K562 (cell line): Measurements from ENCODE around the gene SLC12A6. TPM values are rescaled to one million over a fixed set of nuclear protein-coding genes. Genes with fewer than 3 reads are reported as not detected.

Experiments
- ATAC-seq: fragments of 200-7000 bp; cut with Tn5 transposase; 3 replicates; pipeline ENCODE4 v1.9.1; 2020; ENCODE audit warnings: moderate library complexity
- BruUV-seq: library from RNA; stranded (reverse); fragments of 400-500 nt; replicated peaks from 2 replicates; lab custom pipeline; 2021; lab: Mats Ljungman, UMichigan
- CTCF ChIA-PET: fragments of 300-600 bp; formaldehyde crosslinking; extraction: SDS; loops from one replicate; lab custom pipeline; 2021; ENCODE audit warnings: low intra/inter-chr PET ratio; lab: Yijun Ruan, JAX
- POLR2A ChIA-PET: fragments of 300-600, 350-650 bp; sonication (Branson Sonifier 250); formaldehyde crosslinking; extraction: SDS; loops from one replicate; lab custom pipeline; 2021; ENCODE audit warnings: antibody characterized with exemption, inconsistent platforms; lab: Yijun Ruan, JAX
- DNase-seq, 4 experiments: peaks; one replicate each; pipeline versions ENCODE4 v3.0.0 to v3.0.0-alpha.2; 2011 to 2018; ENCODE audit warnings: low spot score in 3 of 4, mixed read lengths in 3 of 4; ENCODE audit errors: extremely low read depth in 1 of 4
- FAIRE-seq: peaks from 2 replicates; lab custom pipeline; 2011; peaks lifted over from hg19 to GRCh38; lab: Jason Lieb, UNC
- H2AFZ ChIP-seq: 2 replicates; pipeline ENCODE4 v1.6.0; 2011; ENCODE audit warnings: low read depth, low read length, control low read depth, inconsistent platforms
- H3K27ac ChIP-seq: fragments of 200-600 bp; 3 replicates; pipeline ENCODE4 v1.8.0; 2011; ENCODE audit warnings: low read depth, mild to moderate bottlenecking, control low read depth, inconsistent platforms, low read length, moderate library complexity, mixed read lengths; ENCODE audit errors: extremely low read depth
- H3K27me3 ChIP-seq, 2 experiments: fragments of 300-600 bp in 1 of 2; 2 replicates in 1 of 2; 3 replicates in 1 of 2; pipeline versions ENCODE4 v1.6.0 to v1.8.0; 2011; ENCODE audit warnings: inconsistent platforms in 2 of 2, low read length in 2 of 2, mild to moderate bottlenecking in 1 of 2, mixed read lengths in 1 of 2, moderate library complexity in 1 of 2; ENCODE audit not compliant: control insufficient read depth in 2 of 2, insufficient read depth in 2 of 2
- H3K36me3 ChIP-seq: fragments of 300-600 bp; 3 replicates; pipeline ENCODE4 v1.8.0; 2011; ENCODE audit warnings: mild to moderate bottlenecking, low read length, inconsistent platforms; ENCODE audit not compliant: control insufficient read depth, insufficient read depth
- H3K4me1 ChIP-seq, 2 experiments: fragments of 200-600 bp in 1 of 2; replicated peaks in 1 of 2; 2 replicates in 1 of 2; 3 replicates in 1 of 2; pipeline versions ENCODE4 v1.5.1 to v1.8.0; 2011; ENCODE audit warnings: inconsistent platforms in 2 of 2, low read length in 2 of 2, mild to moderate bottlenecking in 1 of 2, mixed read lengths in 1 of 2, moderate library complexity in 1 of 2; ENCODE audit not compliant: control insufficient read depth in 2 of 2, insufficient read depth in 2 of 2
- H3K4me2 ChIP-seq: 2 replicates; pipeline ENCODE4 v1.6.1; 2011; ENCODE audit warnings: low read length, control low read depth, inconsistent platforms, mixed read lengths; ENCODE audit not compliant: insufficient read depth
- H3K4me3 ChIP-seq: fragments of 200-600 bp; sonication (generic), shearing (Covaris generic); 2 replicates; pipeline ENCODE4 v1.5.1; 2016; ENCODE audit warnings: control low read depth, inconsistent platforms
- H3K79me2 ChIP-seq: fragments of 200-600 bp; 3 replicates; pipeline ENCODE4 v1.8.0; 2011; ENCODE audit warnings: low read length, inconsistent platforms; ENCODE audit not compliant: control insufficient read depth, insufficient read depth
- H3K9ac ChIP-seq, 2 experiments: 2 replicates each; pipeline versions ENCODE4 v1.6.0 to v1.6.1; 2011; ENCODE audit warnings: low read depth in 2 of 2, low read length in 2 of 2, control low read depth in 1 of 2, inconsistent platforms in 1 of 2, mild to moderate bottlenecking in 1 of 2, mixed read lengths in 1 of 2; ENCODE audit not compliant: insufficient read depth in 1 of 2
- H3K9me1 ChIP-seq: one replicate; pipeline ENCODE4 v1.6.0; 2011; ENCODE audit warnings: inconsistent platforms, mild to moderate bottlenecking, low read length, moderate library complexity; ENCODE audit not compliant: control insufficient read depth, insufficient read depth
- H3K9me3 ChIP-seq: replicated peaks from 2 replicates; pipeline ENCODE4 v1.5.1; 2011; ENCODE audit warnings: low read depth, low read length, inconsistent platforms; ENCODE audit not compliant: control insufficient read depth, insufficient read depth
- H4K20me1 ChIP-seq: replicated peaks from 2 replicates; pipeline ENCODE4 v1.6.1; 2011; ENCODE audit warnings: low read length, inconsistent platforms, mixed read lengths; ENCODE audit not compliant: control insufficient read depth, insufficient read depth
- CBX5 ChIP-seq: IDR thresholded peaks from 2 replicates; pipeline ENCODE4 v1.6.1; 2014; ENCODE audit warnings: low read depth, borderline replicate concordance
- ETV5 ChIP-seq: sonication (generic); formaldehyde crosslinking; IDR thresholded peaks from 2 replicates; pipeline ENCODE4 v1.4.0; 2020; ENCODE audit warnings: low read depth, mild to moderate bottlenecking, missing genetic modification reagents
- HMGXB4 ChIP-seq: sonication (generic); formaldehyde crosslinking; IDR thresholded peaks from 2 replicates; pipeline ENCODE4 v1.8.1; 2023; ENCODE audit warnings: mild to moderate bottlenecking, missing genetic modification reagents
- ILK ChIP-seq: fragments of 450-650 bp; IDR thresholded peaks from 2 replicates; pipeline ENCODE4 v1.6.1; 2016; ENCODE audit warnings: missing genetic modification characterization, low read depth, mild to moderate bottlenecking, missing compliant biosample characterization, moderate library complexity, borderline replicate concordance
- MCM5 ChIP-seq: fragments of 450-650 bp; IDR thresholded peaks from 2 replicates; pipeline ENCODE4 v1.6.1; 2016; ENCODE audit warnings: low read depth
- PHB ChIP-seq: fragments of 250-450 bp; sonication (Bioruptor Pico); IDR thresholded peaks from 2 replicates; pipeline ENCODE4 v1.5.0; 2021
- POLR2B ChIP-seq: fragments of 450-650 bp; IDR thresholded peaks from 2 replicates; pipeline ENCODE4 v1.6.1; 2018; ENCODE audit warnings: low read depth; ENCODE audit not compliant: partially characterized antibody
- PREB ChIP-seq: sonication (generic); formaldehyde crosslinking; IDR thresholded peaks from 2 replicates; pipeline ENCODE4 v1.8.1; 2023; ENCODE audit warnings: mild to moderate bottlenecking, missing genetic modification reagents
- RBFOX2 ChIP-seq: fragments of 200-400 bp; formaldehyde crosslinking; IDR thresholded peaks from 2 replicates; pipeline ENCODE4 v1.6.1; 2017; ENCODE audit warnings: low read depth, mild to moderate bottlenecking, low read length, moderate library complexity
- RBM15 ChIP-seq: fragments of 200-400 bp; formaldehyde crosslinking; IDR thresholded peaks from 2 replicates; pipeline ENCODE4 v1.6.1; 2018; ENCODE audit warnings: mild to moderate bottlenecking, low read length, moderate library complexity; ENCODE audit not compliant: insufficient read depth
- ZNF140 ChIP-seq: fragments of 250-450 bp; sonication (Bioruptor Pico); IDR thresholded peaks from 2 replicates; pipeline ENCODE4 v1.8.0; 2021; ENCODE audit warnings: moderate library complexity, mild to moderate bottlenecking, inconsistent platforms
- ZNF584 ChIP-seq: fragments of 200-800 bp; sonication (Bioruptor generic); IDR thresholded peaks from 2 replicates; pipeline ENCODE4 v1.6.1; 2016; ENCODE audit warnings: low read depth, mild to moderate bottlenecking, missing genetic modification characterization, missing compliant biosample characterization
- WGBS: fragments of 100-300 bp; shearing (Covaris generic); methylation state at CpG from one replicate; pipeline ENCODE4 v1.1.6; 2016; ENCODE audit warnings: low coverage, mixed read lengths; ENCODE audit not compliant: insufficient coverage; ENCODE audit errors: missing lambda C conversion rate; 5-methylcytosine and 5-hydroxymethylcytosine counted together
- in situ Hi-C: fragments of 300-500 bp; cut with MboI; formaldehyde crosslinking; loops from 4 replicates; pipeline ENCODE4 v1.15.0; 2018; ENCODE audit warnings: inconsistent platforms, mixed read lengths
- intact Hi-C: fragments of 100-400 bp; cut with micrococcal nuclease; formaldehyde crosslinking; loops from 2 replicates; pipeline ENCODE4 v1.14.2; 2022
- polyA plus RNA-seq, 8 experiments: library from polyadenylated mRNA; depleted of rRNA in 4 of 8; stranded (reverse) in 5 of 8; unstranded in 3 of 8; fragments of >200 nt; fragmentation: Nextera tagmentation in 2 of 8; fragmentation: Illumina TruSeq in 1 of 8; extraction: Ambion mirVana in 2 of 8; extraction: Trizol in 1 of 8; gene quantifications; 2 replicates each; pipeline versions ENCODE4 v1.2.1 to v1.2.3, GENCODE V29; 2011 to 2014; ENCODE audit warnings: inconsistent platforms in 1 of 8, missing spikeins in 1 of 8
- total RNA-seq, 7 experiments: library from RNA; depleted of rRNA in 6 of 7; stranded (reverse); fragments of >200 nt in 6 of 7; fragmentation: Illumina TruSeq in 2 of 7; extraction: Trizol in 2 of 7; gene quantifications; 2 replicates each; pipeline versions ENCODE4 v1.2.1 to v1.2.3, GENCODE V29; 2011 to 2021; ENCODE audit warnings: low replicate concordance in 1 of 7
- TF ChIP-seq, protein P1 (sequence below): IDR thresholded peaks from 2 replicates; pipeline ENCODE4 v1.6.1; 2011; ENCODE audit not compliant: insufficient read length; ENCODE audit errors: extremely low read depth
- TF ChIP-seq, protein P2 (sequence below): fragments of 450-650 bp; IDR thresholded peaks from 2 replicates; pipeline ENCODE4 v1.7.0; 2016; ENCODE audit warnings: borderline replicate concordance

Gene SLC12A6
- total and polyA plus RNA-seq, 9 of the 15 experiments (the other 6 are each of a cell fraction or from before 2014, with no cell fraction given), result 1.4 to 16.4 (median 6.7) TPM

GRCh38 chr15:34243226-34243625, 94.4 kb downstream of the SLC12A6 start:
- Histone ChIP-seq H3K4me1 (no peaks in the 10 kb centered on the region; a peak in 1 of 5 replicates), H3K9ac (no peak overlapping the region), H3K79me2 (no peaks in the 10 kb centered on the region), H4K20me1 (no peaks in the 10 kb centered on the region), H3K27me3 (no peaks in the 10 kb centered on the region), H3K4me3 (no peak overlapping the region), H2AFZ (no peak overlapping the region), H3K9me1 (no peaks in the 10 kb centered on the region), H3K9me3 (no peaks in the 10 kb centered on the region), H3K4me2 (no peak overlapping the region), H3K36me3 (peaks cover 7% of the 10 kb centered on the region), H3K27ac (no peak overlapping the region)
- BruUV-seq, result no TSS peak
- WGBS, result 48% methylated on average over 3 of the region's 3 CpGs
- FAIRE-seq (no peak), DNase-seq (no peak), ATAC-seq (no peak)
- in situ Hi-C loops, result no loop called here
- CTCF ChIA-PET, result no interaction called here
- intact Hi-C loops, result loop anchor here (5.0 kb wide), 1 partner anchor 94 kb away; the partner anchor contains the start of gene SLC12A6
- POLR2A ChIA-PET, result interaction anchor here (0.7 to 0.9 kb wide), 3 partner anchors 10 to 117 kb away, joined by 3 to 4 read pairs (median 3); no protein-coding TSS in a partner anchor
- TF ChIP-seq RBM15, result no peak
- TF ChIP-seq RBFOX2, result no peak
- TF ChIP-seq, protein P1, sequence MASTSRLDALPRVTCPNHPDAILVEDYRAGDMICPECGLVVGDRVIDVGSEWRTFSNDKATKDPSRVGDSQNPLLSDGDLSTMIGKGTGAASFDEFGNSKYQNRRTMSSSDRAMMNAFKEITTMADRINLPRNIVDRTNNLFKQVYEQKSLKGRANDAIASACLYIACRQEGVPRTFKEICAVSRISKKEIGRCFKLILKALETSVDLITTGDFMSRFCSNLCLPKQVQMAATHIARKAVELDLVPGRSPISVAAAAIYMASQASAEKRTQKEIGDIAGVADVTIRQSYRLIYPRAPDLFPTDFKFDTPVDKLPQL, result no peak
- TF ChIP-seq ILK (tag), result no peak
- TF ChIP-seq CBX5, result no peak
- no peak for TF ChIP-seq POLR2B
- no peak for TF ChIP-seq PREB
- no peak for TF ChIP-seq ZNF140 (CRISPR knock-in tag)
- TF ChIP-seq MCM5, result no peak
- no peak for TF ChIP-seq HMGXB4
- no peak for TF ChIP-seq ZNF584 (CRISPR knock-in tag)
- TF ChIP-seq ETV5, result no peak
- TF ChIP-seq, protein P2, sequence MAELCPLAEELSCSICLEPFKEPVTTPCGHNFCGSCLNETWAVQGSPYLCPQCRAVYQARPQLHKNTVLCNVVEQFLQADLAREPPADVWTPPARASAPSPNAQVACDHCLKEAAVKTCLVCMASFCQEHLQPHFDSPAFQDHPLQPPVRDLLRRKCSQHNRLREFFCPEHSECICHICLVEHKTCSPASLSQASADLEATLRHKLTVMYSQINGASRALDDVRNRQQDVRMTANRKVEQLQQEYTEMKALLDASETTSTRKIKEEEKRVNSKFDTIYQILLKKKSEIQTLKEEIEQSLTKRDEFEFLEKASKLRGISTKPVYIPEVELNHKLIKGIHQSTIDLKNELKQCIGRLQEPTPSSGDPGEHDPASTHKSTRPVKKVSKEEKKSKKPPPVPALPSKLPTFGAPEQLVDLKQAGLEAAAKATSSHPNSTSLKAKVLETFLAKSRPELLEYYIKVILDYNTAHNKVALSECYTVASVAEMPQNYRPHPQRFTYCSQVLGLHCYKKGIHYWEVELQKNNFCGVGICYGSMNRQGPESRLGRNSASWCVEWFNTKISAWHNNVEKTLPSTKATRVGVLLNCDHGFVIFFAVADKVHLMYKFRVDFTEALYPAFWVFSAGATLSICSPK, result no peak
- TF ChIP-seq PHB, result no peak
